ENCODE data around the gene MMP24. TPM values are rescaled to one million over a fixed set of nuclear protein-coding genes. Genes with fewer than 3 reads are reported as not detected.

The MMP24 gene
- total RNA-seq, 2 experiments from 2014 or later: not detected

Other genes with a start within 250 kb of the MMP24 start
- gene TRPC4AP, start 133.9 kb upstream of the MMP24 start, total RNA-seq: 10 to 100 TPM; 45.8 to 48.3 TPM
- gene EDEM2, start 79.4 kb upstream of the MMP24 start, total RNA-seq: 10 to 100 TPM; 17.3 to 19.9 TPM
- 1 to 10 TPM; 1.0 to 1.1 TPM for gene PROCR, start 54.6 kb upstream of the MMP24 start, total RNA-seq
- gene MMP24OS, start 51.4 kb downstream of the MMP24 start, total RNA-seq: 10 to 100 TPM; 35.0 to 38.1 TPM
- 100 to 1,000 TPM; 115 to 120 TPM for gene EIF6, start 58.1 kb downstream of the MMP24 start, total RNA-seq
- not detected for gene FAM83C, start 65.7 kb downstream of the MMP24 start, total RNA-seq
- 10 to 100 TPM; 44.4 to 48.6 TPM for gene UQCC1, start 185.3 kb downstream of the MMP24 start, total RNA-seq
- not detected for gene GDF5, start 211.5 kb downstream of the MMP24 start, total RNA-seq
- 10 to 100 TPM; 47.2 to 60.8 TPM for gene CEP250, start 228.9 kb downstream of the MMP24 start, total RNA-seq

Measured in activated CD4-positive, alpha-beta memory T cell treated with anti-CD3 and anti-CD28 coated beads for 36 hours (primary cell).